ENCODE data around the gene KRTAP23-1.

The KRTAP23-1 gene

DNA sequence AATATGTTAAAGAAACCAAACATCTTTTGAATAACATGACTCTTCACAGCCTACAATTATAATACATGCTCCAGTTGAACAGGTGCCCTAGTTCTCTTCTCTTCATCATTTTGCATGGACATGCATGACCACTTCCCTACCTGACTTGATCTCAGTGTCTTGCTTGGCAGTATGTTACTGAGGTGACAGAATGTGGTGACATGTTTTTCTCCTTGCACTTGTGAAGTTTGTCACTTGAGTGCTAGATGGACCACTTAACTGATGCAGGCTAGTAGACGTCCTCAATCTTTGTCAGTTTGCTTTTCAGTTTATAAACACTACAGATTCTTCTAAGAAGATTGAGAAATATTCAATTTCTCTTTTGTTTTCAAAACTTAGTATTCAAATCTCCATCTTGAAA lies 33.8 kb upstream of the KRTAP23-1 start:
- H3K27ac ChIP-seq (ENCODE audit: low read depth, low read length): no peak overlapping the region
- H3F3A ChIP-seq (ENCODE audit: insufficient read depth): no peaks in the 10 kb centered on the region
- no peak overlapping the region for H3K4me2 ChIP-seq (ENCODE audit: low read depth, low read length, poor library complexity, severe bottlenecking)
- H3K36me3 ChIP-seq (ENCODE audit: low read length): no peaks in the 10 kb centered on the region
- H2AFZ ChIP-seq (ENCODE audit: low read depth, low read length, severe bottlenecking): no peak overlapping the region
- H3K9me3 ChIP-seq (ENCODE audit: insufficient read depth, low read length): no peaks in the 10 kb centered on the region
- no peaks in the 10 kb centered on the region for H3K79me2 ChIP-seq (ENCODE audit: insufficient read depth, low read length)
- no peak overlapping the region for H3K4me3 ChIP-seq (ENCODE audit: insufficient read depth, low read length, poor library complexity, severe bottlenecking)
- no peaks in the 10 kb centered on the region for H4K20me1 ChIP-seq (ENCODE audit: low read depth, low read length)
- no peaks in the 10 kb centered on the region for H3K9me2 ChIP-seq (replicated peaks; ENCODE audit: insufficient read depth, low read length)
- TF ChIP-seq, protein P1, sequence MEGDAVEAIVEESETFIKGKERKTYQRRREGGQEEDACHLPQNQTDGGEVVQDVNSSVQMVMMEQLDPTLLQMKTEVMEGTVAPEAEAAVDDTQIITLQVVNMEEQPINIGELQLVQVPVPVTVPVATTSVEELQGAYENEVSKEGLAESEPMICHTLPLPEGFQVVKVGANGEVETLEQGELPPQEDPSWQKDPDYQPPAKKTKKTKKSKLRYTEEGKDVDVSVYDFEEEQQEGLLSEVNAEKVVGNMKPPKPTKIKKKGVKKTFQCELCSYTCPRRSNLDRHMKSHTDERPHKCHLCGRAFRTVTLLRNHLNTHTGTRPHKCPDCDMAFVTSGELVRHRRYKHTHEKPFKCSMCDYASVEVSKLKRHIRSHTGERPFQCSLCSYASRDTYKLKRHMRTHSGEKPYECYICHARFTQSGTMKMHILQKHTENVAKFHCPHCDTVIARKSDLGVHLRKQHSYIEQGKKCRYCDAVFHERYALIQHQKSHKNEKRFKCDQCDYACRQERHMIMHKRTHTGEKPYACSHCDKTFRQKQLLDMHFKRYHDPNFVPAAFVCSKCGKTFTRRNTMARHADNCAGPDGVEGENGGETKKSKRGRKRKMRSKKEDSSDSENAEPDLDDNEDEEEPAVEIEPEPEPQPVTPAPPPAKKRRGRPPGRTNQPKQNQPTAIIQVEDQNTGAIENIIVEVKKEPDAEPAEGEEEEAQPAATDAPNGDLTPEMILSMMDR (IDR thresholded peaks at IDR 0.05; ENCODE audit: insufficient read depth, low read length, poor library complexity, severe bottlenecking): no peak
- no peak for TF ChIP-seq EZH2phosphoT487 (conservative IDR thresholded peaks at IDR 0.05; ENCODE audit: low read length)
- H3K9ac ChIP-seq (ENCODE audit: low read length): no peak overlapping the region
- no peaks in the 10 kb centered on the region for H3K27me3 ChIP-seq (ENCODE audit: low read length)

DNA sequence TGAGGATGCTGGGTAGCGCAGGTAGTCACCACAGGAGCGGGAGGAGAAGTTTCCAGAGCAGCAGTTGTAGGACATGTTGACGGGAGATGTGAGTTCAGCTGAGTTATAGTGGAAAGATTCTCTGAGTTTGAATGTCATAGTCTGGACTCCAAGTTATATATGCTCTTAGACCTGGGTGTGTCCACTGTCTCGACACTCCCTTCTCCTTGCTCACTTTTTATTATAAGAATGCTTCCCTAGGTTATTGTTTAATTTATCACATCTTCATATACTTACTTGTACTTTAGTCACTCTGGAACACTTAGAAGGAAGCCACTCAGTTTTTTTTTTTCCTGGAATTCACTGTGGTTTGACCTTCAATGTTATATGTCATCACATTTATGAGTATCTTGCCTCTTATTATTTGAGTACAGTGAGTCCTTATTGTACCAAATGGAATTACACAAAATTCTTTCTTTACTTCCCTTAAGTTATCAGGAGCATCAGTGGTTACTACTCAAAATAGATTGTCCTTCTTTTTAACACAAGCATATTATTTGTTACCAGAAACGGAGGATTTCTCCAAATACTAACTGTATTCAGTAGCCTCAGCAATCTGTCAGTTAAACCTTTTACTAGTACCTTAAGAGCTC lies 23.8 kb upstream of the KRTAP23-1 start, which contains the start of gene KRTAP13-2:
Gene KRTAP13-2 (minus strand): TSS at position 133 of the 632 bp plus-strand sequence. CDS start 58 bp downstream, at position 75.
- no peak within 1 kb of the TSS for H2AFZ ChIP-seq (ENCODE audit: low read depth, low read length, severe bottlenecking)
- no peaks in the 10 kb centered on the region for H3K9me3 ChIP-seq (ENCODE audit: insufficient read depth, low read length)
- H4K20me1 ChIP-seq (ENCODE audit: low read depth, low read length): no peaks in the 10 kb centered on the region
- no peak within 1 kb of the TSS for H3K4me2 ChIP-seq (ENCODE audit: low read depth, low read length, poor library complexity, severe bottlenecking)
- no peak within 1 kb of the TSS for H3K9ac ChIP-seq (ENCODE audit: low read length)
- no peak within 1 kb of the TSS for H3K4me3 ChIP-seq (ENCODE audit: insufficient read depth, low read length, poor library complexity, severe bottlenecking)
- no peak within 1 kb of the TSS for H3K27ac ChIP-seq (ENCODE audit: low read depth, low read length)
- no peaks in the 10 kb centered on the region for H3K9me2 ChIP-seq (replicated peaks; ENCODE audit: insufficient read depth, low read length)
- no peaks in the 10 kb centered on the region for H3K79me2 ChIP-seq (ENCODE audit: insufficient read depth, low read length)
- no peaks in the 10 kb centered on the region for H3F3A ChIP-seq (ENCODE audit: insufficient read depth)
- H3K27me3 ChIP-seq (ENCODE audit: low read length): no peaks in the 10 kb centered on the region
- TF ChIP-seq EZH2phosphoT487 (conservative IDR thresholded peaks at IDR 0.05; ENCODE audit: low read length): no peak
- TF ChIP-seq, protein P1 (IDR thresholded peaks at IDR 0.05; ENCODE audit: insufficient read depth, low read length, poor library complexity, severe bottlenecking): no peak
- H3K36me3 ChIP-seq (ENCODE audit: low read length): no peaks in the 10 kb centered on the region

DNA sequence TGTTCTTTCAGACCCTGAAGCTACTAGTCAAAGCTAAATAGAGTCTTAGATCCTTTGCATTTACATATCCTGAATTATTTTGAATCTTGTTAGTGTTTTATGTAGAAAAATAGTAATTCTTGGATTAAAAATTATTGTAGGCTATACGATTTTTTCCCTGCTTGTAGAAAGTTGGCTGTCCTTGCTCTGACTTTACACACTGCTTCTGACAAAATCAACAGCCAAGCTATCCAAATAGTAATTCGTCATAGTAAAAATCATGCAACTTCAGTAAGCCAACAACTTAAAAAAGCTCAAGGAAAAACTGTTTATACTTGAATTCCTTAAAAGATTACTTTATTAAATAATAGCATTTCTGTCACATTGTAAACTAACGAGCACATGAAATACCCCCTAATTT lies 7.5 kb upstream of the KRTAP23-1 start:
- no peak overlapping the region for H3K27ac ChIP-seq (ENCODE audit: low read depth, low read length)
- H3F3A ChIP-seq (ENCODE audit: insufficient read depth): no peaks in the 10 kb centered on the region
- no peaks in the 10 kb centered on the region for H3K27me3 ChIP-seq (ENCODE audit: low read length)
- no peaks in the 10 kb centered on the region for H3K36me3 ChIP-seq (ENCODE audit: low read length)
- no peaks in the 10 kb centered on the region for H4K20me1 ChIP-seq (ENCODE audit: low read depth, low read length)
- H3K4me3 ChIP-seq (ENCODE audit: insufficient read depth, low read length, poor library complexity, severe bottlenecking): no peak overlapping the region
- H3K4me2 ChIP-seq (ENCODE audit: low read depth, low read length, poor library complexity, severe bottlenecking): no peak overlapping the region
- no peaks in the 10 kb centered on the region for H3K9me3 ChIP-seq (ENCODE audit: insufficient read depth, low read length)
- H2AFZ ChIP-seq (ENCODE audit: low read depth, low read length, severe bottlenecking): no peak overlapping the region
- H3K9ac ChIP-seq (ENCODE audit: low read length): no peak overlapping the region
- TF ChIP-seq, protein P1 (IDR thresholded peaks at IDR 0.05; ENCODE audit: insufficient read depth, low read length, poor library complexity, severe bottlenecking): no peak
- TF ChIP-seq EZH2phosphoT487 (conservative IDR thresholded peaks at IDR 0.05; ENCODE audit: low read length): no peak
- H3K9me2 ChIP-seq (replicated peaks; ENCODE audit: insufficient read depth, low read length): no peaks in the 10 kb centered on the region
- no peaks in the 10 kb centered on the region for H3K79me2 ChIP-seq (ENCODE audit: insufficient read depth, low read length)

Measured in SU-DHL-6 (cell line).